D721Med (cell line): Measurements from ENCODE around the gene SLC11A1.

ENCODE experiments used
- DNase-seq: peaks from one replicate; pipeline ENCODE4 v3.0.0; 2011; ENCODE audit warnings: low spot score; ENCODE audit not compliant: insufficient read length
- FAIRE-seq: peaks from 2 replicates; lab custom pipeline; 2011; peaks lifted over from hg19 to GRCh38; lab: Jason Lieb, UNC
- TF ChIP-seq, protein P1 (sequence below): IDR thresholded peaks from 2 replicates; pipeline ENCODE4 v1.5.1; 2012; ENCODE audit warnings: mild to moderate bottlenecking, control low read depth; ENCODE audit not compliant: insufficient read depth; ENCODE audit errors: missing control alignments

The SLC11A1 gene

DNA sequence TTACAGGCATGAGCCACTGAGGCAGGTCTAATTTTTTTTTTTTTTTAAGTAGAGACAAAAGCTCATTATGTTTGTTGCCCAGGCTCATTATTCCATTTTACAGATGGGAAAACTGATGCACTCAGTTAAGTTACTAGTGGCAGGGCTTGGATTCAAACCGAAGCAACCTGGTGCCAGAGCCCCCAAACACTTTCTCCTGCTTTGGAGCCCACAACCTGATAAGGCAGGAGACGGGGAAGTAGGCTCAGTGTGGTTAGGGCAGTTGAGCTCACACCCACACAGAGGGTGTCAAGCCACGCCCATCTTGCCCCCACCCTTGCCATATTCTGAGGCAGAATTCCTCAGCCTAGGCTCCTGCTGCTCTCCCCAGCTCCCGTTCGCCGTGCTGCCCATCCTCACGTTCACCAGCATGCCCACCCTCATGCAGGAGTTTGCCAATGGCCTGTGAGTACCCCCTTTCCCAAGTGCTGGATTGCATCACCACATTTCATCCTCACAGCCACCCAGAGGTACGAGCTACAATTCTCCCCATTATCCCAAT lies 11.7 kb downstream of the SLC11A1 start:
- FAIRE-seq = no peak
- DNase-seq = no peak
- TF ChIP-seq, protein P1, sequence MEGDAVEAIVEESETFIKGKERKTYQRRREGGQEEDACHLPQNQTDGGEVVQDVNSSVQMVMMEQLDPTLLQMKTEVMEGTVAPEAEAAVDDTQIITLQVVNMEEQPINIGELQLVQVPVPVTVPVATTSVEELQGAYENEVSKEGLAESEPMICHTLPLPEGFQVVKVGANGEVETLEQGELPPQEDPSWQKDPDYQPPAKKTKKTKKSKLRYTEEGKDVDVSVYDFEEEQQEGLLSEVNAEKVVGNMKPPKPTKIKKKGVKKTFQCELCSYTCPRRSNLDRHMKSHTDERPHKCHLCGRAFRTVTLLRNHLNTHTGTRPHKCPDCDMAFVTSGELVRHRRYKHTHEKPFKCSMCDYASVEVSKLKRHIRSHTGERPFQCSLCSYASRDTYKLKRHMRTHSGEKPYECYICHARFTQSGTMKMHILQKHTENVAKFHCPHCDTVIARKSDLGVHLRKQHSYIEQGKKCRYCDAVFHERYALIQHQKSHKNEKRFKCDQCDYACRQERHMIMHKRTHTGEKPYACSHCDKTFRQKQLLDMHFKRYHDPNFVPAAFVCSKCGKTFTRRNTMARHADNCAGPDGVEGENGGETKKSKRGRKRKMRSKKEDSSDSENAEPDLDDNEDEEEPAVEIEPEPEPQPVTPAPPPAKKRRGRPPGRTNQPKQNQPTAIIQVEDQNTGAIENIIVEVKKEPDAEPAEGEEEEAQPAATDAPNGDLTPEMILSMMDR = no peak

- no peak for FAIRE-seq
- TF ChIP-seq, protein P1 = no peak
- no peak for DNase-seq
Measured at GRCh38 chr2:218394298-218395089, 12.4 kb downstream of the SLC11A1 start.

DNA sequence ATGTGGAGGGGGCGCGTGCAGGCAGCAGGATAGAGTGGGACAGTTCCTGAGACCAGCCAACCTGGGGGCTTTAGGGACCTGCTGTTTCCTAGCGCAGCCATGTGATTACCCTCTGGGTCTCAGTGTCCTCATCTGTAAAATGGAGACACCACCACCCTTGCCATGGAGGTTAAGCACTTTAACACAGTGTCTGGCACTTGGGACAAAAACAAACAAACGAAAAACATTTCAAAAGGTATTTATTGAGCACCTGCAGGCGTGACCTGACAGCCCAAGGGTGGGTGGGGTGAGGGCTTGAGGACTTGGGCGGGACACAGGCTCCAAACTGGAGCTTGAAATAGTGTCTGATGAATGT lies 13.0 kb downstream of the SLC11A1 start:
- TF ChIP-seq, protein P1 = no peak
- FAIRE-seq (no peak), DNase-seq (no peak)

- FAIRE-seq = no peak
- TF ChIP-seq, protein P1 = no peak
- DNase-seq = no peak
Measured at GRCh38 chr2:218395456-218395825, 13.4 kb downstream of the SLC11A1 start.

- FAIRE-seq (no peak), DNase-seq (peak; percentile 61)
- TF ChIP-seq, protein P1 = peak; percentile 55
Measured at GRCh38 chr2:218395826-218396687, 14.0 kb downstream of the SLC11A1 start.

- TF ChIP-seq, protein P1 = no peak
- DNase-seq (no peak), FAIRE-seq (no peak)
Measured at GRCh38 chr2:218396688-218397462, 14.8 kb downstream of the SLC11A1 start.
